Measurements from ENCODE around the gene ZNF771.

The ZNF771 gene

DNA sequence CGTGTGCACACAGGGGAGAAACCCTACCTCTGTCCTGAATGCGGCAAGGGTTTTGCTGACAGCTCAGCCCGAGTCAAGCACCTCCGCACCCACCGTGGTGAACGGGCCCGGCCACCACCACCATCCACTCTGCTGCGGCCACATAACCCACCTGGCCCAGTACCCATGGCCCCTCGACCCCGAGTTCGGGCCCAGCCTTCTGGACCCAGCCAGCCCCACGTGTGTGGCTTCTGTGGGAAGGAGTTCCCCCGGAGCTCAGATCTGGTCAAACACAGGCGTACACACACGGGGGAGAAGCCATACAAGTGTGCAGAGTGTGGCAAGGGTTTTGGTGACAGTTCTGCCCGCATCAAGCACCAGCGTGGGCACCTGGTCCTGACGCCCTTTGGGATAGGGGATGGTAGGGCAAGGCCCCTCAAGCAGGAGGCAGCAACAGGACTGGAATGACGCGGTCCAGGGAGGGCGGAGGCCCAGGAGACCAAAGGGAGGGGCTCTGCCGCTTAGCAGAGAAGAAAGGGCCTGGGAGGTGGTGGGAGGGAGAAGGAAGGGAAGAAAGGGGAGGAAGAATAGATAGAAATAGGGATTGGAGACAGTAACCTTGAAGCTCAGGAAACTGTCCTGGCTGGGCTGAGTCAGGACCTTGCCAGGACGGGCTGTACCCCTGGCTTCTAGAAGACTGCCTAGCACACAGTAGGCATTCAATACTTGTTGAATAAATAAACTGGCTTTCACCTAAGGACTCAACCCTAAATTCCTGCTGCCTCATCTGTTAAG, 8.6 kb upstream of the ZNF771 start:
- DNase-seq (ENCODE audit: low spot score): no peak

DNA sequence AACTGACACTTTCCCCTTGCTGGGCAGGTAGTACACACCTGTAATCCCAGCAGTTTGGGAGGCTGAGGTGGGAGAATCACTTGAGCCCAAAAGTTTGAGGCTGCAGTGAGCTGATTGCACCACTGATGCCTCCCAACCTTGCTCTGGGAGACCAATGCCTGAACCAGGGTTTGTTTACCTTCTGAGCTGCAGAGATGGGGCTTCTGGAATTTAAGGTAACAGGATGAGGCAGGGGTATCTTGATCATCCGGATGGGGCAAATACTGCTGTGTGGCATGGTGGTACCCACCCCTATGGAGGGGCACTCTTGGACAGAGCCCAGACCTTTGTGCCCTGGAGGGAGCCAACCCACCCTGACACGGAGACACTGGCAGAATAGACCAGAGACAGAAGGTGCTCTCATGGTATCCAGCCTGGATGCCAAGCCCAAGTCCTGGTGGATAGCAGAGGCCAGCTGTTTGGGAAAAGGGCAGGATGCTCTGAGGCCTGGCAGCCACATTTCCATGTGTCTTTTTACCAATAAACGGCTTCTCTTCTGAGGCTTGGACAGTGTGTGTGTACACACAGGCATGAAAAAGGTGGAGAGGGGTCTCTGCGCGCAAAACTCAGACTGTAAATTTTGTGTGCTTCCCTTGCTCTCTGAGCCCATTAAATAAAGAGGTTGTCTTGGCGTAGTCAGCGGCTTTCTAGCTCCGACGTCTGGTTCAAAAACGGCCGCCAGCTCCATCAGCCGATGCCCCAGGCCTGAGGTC, 7.8 kb upstream of the ZNF771 start:
- DNase-seq (ENCODE audit: low spot score): no peak

DNA sequence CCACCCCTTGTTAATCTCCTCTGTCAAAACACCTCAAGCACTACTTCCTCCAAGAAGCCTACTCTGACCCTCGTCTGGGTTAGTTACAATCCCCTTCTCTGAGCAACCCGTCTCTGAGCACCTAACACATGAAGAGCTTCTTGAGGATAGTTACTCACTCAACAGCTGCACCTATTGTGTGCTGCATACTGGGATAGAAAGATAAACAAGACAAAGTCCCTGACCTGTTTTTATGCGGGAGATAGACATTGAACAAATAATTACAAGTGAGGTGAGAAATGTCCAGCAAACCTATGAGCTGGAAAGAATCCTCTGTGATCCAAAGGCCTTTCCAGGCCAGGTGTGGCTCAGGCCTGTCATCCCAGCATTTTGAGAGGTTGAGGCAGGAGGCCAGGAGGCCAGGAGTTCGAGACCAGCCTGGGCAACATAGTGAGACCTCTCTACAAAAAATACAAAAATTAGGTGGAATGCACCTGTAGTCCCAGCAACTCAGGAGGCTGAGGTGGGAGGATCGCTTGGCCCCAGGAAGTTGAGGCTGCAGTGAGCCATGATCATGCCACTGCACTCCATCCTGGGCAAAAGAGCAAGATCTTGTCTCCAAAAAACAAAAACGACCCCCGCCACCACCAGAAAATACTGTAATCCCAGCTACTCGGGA, 5.5 kb upstream of the ZNF771 start:
- DNase-seq (ENCODE audit: low spot score): no peak

DNA sequence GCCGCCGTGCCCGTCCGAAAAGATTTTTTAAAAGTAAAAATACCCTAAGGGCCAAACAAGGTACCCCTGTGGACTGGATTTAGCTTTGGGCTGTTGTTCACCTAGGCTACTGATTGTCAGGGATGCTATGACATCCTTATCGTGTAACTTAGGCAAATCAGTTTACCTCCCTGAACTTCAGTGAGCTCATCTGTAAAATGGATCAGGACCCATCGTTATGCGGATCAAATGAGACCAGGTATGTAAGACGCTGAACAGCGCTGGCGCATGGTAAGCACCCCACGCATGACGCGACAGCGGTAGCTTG, 658 bp upstream of the ZNF771 start:
- DNase-seq (ENCODE audit: low spot score): no peak

DNA sequence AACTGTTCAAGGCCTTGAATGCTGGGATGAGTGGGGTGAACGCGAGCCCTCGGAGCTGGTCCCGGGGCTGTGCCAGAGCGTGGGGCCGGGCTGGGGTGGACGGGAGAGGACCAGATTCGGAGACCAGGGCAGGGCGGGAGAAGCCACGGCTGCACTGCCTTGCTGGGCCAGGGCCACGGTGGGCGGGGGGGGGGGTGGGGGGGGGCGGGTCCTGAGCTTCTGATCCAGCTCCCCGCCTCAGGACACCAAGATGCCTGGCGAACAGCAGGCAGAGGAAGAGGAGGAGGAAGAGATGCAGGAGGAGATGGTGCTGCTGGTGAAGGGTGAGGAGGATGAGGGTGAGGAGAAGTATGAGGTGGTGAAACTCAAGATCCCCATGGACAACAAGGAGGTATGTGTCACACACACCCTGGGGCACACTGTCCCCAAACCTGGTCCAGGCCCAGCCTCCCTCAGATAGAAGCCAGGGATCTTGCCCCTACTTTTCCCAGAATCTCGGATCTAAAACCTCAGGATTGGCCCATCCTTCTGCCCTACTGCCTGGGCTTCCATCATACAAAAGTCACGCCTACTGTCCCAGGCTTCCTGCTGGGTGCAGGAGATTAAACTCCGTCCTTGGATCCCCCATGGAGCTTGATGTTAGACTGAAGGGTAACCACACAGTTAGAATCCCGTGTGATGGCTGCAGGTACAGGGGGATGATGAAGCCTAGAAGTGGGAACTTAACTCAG, 563 bp downstream of the ZNF771 start:
- no peak for DNase-seq (ENCODE audit: low spot score)

DNA sequence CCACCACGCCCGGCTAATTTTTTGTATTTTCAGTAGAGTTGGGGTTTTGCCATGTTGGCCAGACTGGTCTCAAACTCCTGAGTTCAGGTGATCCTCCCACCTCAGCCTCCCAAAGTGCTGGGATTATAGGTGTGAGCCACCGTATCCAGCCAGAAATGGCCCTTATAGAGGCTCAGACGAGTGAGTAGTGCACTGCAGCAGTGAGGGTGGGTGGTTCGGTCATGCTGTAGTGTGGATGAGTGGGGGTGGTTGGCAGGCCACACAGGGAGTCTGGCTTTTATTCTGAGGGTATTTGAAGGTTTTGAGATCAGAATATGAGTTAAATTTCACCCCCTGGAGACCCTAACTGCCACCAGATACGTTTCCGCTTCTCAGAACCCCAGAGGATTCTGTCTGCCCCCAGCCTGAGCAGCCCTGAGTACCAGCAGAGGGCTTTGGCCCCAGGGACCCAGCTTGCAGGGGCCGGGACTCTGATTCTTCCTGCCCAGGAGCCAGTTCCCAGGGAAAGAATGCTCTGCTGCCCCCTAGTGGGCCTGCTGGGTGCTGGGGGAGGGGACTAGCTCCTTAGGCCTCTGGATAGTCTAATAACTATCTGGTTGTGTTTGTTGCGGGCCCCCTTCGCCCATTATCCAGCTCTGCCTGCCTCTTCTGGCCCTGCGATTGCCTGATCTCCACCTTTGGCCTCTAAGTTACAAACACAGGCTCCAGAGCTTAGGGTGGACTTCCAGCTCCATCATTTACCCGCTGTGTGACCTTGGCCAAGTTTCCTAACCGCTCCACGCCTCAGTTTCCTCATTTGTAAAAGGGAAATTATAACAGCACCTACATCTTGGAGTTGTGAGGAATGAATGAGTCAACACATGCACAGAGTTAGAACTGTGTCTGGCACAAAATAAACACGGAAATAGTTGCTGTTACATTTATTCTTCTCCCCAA, 2.0 kb downstream of the ZNF771 start:
- peak; percentile 87 for DNase-seq (ENCODE audit: low spot score)

DNA sequence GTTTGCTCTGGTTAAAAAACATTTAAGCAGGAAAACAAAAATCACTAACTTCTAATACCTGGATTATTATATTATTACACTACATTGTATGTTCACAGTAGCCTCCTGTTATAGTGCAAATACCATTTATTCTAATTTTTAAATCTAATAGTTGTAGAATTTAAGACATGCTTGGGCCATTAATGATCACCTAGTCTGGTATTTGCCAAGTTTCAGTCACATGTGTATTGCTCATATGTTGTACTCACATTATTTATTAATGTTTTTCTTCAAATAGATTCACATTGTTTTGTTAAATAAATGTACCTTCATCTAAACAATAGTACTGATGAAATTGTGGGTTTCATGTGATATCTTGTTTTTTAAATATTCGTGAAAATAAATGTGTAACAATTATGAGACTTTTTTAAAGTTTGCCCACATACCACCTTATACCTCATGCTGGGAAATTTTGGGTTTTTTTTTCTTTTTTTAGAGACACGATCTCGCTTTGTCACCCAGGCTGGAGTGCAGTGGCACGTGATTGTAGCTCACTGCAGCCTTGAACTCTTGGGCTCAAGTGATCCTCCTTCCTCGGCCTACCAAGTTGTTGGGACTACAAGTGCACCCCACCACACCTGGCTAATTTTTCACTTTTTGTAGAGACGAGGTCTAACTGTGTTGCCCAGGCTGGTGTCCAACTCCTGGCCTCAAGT, 5.9 kb downstream of the ZNF771 start:
- DNase-seq (ENCODE audit: low spot score): peak; percentile 72

DNA sequence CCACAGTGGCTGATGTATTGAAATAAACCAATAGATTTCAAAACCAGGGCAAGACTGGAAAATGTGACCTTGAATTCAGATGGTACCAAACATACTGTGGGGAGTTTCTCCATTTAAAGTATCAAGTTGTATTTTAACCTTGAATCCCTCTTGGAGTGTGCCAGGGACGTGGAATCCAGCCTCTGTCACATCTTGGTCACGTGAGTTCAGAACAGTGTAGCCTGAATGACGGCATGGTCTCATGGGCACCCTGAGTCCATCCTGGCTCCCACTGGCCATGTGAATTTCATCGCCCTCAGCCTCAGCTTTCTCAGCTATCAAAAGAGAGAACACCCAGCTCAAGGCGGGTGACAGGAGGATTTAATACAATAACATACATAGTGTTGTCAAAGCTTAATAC, 6.8 kb downstream of the ZNF771 start:
- peak; percentile 60 for DNase-seq (ENCODE audit: low spot score)

DNA sequence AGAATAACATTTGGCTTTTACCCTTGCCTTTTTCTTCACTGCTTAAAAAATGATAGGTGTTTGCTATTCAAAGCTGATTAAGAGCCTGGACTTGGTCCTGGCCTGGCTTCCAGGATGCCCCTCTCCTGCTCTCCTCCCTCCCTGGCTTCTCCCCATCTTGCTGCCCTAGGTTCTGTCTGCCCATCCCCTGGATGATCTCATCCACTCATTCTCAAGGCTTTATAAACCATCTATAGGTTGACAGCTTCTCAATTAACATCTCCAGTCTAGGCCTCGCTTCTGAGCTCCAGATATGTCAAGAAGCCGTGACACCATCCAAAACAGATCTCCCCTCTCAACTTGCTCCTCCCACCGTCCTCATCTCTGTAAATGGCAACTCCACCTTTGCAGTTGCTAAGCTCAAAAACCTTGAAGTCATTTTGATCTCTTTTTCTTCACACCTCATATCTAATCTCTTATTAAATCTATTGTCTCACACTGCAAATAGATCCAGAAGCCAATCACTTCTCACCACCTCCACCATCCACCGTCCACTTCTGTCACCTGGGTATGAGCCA, 8.7 kb downstream of the ZNF771 start:
- no peak for DNase-seq (ENCODE audit: low spot score)

DNA sequence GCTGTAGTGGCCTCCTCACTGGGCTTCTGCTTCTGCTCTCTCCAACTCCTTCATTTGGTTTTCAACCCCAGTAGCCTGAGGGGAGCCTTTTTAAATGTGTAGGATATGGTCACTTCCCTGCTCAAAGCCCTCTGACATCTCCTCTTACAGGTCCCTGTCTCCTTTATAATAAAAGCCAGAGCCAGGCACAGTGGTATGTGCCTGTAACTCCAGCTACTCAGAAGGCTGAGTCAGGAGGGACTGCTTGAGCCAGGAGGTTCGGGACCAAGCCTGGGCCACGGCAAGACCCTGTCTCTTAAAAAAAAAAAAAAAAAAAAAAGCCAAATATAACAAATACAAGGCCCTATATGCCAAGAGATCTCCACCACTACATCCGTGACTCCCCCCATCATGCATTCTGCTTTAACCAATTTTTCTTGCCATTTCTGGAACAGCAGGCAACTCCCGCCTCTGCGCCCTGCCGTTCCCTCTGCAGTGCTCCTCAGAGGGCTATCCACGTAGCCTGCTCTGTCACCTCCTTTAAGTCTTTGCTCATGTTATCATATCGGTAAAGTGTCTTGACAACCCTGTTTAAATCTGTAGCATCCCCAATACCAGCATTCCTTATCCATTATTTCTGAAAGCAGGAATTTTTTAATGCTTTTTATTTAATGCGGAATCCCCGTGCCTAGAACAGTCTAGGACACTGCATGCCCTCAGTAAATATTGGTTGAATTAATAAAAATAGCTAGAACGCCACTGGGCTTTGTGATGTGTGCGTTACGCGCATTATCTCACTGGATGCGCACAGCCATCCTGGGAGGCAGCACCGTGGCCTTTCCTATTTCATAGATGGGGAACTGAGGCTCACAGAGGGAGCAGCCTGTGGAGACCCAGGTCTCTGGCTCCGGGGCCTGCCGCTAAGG, 9.5 kb downstream of the ZNF771 start:
- DNase-seq (ENCODE audit: low spot score): no peak

DNA sequence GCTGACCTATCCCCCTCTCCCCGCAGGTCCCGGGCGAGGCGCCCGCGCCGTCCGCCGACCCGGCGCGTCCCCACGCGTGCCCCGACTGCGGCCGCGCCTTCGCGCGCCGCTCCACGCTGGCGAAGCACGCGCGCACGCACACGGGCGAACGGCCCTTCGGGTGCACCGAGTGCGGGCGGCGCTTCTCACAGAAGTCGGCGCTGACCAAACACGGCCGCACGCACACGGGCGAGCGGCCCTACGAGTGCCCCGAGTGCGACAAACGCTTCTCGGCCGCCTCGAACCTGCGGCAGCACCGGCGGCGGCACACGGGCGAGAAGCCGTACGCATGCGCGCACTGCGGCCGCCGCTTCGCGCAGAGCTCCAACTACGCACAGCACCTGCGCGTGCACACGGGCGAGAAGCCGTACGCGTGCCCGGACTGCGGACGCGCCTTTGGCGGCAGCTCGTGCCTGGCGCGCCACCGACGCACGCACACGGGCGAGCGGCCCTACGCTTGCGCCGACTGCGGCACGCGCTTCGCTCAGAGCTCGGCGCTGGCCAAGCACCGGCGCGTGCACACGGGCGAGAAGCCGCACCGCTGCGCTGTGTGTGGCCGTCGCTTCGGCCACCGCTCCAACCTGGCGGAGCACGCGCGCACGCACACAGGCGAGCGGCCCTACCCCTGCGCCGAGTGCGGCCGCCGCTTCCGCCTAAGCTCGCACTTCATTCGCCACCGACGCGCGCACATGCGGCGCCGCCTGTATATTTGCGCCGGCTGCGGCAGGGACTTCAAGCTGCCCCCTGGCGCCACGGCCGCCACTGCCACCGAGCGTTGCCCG, 10.3 kb downstream of the ZNF771 start:
- DNase-seq (ENCODE audit: low spot score): peak; percentile 94

DNA sequence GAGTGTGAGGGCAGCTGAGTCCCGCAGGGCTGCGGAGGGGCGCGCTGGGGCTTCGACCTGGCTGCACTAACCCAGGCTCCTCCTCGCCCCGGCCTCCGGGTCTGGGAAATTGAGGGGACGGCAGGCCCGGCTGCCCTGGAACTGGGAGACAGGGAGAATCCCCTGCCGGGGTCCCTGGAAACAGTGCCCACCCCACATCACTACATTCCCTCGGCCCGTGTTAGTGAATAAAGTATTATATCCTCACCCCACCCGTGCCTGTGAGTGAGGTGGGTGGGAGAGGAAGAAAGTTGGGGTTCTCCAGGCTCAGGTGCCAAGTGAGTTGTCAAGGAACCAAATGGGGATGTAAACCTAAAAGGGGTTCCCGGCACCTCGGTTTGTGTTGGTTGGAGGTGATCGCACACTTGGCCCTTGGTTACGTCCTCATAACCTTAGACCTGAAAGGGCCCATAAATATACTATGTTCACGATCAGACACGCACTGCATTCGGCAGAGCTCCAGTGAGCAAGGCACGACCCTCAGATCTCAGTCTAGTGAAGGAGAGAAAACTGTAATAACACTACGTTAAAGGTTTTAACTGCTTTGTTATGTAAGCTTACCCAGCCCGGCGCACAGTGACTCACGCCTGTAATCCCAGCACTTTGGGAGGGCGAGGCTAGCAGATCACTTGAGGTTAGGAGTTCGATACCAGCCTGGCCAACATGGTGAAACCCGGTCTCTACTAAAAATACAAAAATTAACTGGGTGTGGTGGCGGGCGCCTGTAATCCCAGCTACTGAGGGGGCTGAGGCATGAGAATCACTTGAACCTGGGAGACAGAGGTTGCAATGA, 11.2 kb downstream of the ZNF771 start:
- DNase-seq (ENCODE audit: low spot score): no peak

DNA sequence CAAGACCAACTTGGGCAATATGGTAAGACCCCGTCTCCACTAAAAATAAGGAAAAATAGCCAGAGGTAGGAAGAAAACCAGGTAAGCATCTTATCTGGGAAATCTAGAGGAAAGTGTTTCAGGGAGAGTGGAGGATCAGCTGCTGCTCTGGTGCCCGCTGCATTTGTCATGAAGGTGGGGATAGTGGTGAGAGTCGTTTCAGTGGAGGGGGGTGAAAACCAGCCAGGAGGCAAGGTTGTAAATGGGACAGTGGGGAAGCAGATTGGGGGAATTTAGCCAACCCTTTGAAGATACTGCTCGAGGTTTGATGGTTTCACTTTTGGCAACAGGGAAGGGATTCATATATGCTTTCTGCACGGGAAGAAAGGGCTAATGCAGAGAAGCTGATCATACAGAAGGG, 13.6 kb downstream of the ZNF771 start:
- DNase-seq (ENCODE audit: low spot score): no peak

DNA sequence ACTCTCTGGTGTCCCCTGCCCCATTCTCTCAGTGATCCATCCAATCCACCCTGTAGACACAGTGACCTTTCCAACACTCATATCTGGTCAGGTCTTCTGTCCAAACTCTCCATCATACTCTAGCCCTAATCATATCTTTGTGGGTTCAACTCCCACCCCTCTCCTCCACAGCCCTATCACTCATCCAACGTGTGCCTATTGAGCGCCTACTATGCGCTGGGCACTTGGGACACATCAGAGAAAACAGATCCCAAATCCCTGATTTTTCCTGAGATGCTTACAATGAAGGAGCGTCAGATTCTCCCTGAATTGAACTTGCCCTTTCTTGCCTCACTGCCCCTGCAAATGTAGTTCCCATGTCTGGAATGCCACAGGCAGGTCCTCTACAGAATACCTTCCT, 20.6 kb downstream of the ZNF771 start:
- DNase-seq (ENCODE audit: low spot score): no peak

DNA sequence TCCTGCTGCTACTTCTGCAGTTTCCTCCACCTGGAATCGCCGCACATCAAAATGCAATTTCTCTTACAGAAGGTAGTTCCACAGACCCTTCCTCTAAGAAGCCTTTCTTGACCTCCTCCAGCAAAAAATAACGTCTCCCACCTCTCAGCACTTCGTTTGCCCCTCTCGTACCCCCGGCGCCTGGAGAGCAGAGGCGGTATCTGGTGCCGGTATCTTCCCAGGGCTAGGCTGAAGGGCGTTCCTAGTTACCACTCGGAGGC, 21.9 kb downstream of the ZNF771 start:
- DNase-seq (ENCODE audit: low spot score): no peak

DNA sequence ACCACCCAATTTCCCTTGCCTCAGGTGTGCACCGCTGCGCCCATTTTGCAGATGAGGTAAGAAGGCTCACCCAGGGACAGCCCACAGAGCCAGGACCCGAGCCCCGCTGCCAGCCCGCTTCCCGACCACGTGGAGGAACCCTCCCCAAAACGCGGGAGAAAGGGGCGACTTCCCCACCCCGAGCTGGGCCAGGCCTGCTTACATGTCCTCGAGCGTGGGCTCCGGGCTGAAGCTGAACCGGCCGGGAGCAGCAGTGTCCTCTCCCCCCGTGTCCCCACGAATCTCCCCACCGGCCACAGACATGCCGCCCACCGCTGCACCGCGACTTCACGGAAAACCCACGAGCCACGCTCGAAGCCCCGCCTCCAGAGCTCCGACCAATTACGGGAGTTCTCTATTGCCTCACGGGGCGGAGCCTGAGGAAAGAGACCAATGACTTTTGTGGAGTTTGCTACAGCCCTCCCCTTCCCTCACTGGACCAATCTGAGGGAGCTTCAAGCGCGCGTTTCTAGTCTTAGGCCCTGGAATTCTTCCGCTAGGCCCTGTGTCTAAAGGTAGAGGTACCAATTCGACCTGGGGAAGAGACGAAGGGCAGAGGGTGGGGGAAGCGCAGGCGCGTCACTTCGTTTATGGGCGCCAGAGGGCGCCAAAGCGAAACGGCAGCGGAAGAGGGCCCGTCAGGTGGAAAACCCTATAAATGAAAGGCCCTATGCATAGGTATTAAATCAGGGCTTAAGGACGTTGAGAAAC, 22.4 kb downstream of the ZNF771 start, which contains the start of gene DCTPP1:
Gene DCTPP1, minus strand, starts transcription at position 353 of the 750 bp plus-strand sequence. Its CDS starts 50 bp downstream, at position 303.
- peak; percentile 99 for DNase-seq (ENCODE audit: low spot score)

DNA sequence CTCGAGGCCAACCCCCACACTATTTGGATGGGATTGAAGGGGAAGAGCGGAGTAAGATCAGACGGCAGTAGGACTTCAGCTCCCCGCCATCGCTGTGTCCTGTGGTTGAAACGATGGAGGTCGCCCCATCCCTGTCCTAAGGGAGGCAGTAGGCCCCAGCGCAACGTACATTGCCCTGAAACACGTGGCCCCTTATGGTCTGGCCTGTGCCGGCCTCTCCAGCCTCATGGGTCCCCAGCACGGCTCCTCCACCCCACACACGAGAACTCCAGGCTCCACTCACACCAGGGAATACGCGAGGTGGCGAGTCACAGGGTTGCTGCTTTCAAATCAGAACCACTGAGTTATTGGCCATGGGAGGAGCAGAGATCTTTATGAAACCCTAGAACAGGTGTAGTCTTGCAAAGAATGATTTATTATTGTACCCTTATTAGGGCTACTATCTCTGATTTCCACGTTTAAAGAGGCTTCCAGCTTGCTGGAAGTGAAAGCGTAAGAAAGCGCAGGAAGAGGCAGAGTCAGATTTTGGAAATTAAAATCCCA, 23.1 kb downstream of the ZNF771 start:
- no peak for DNase-seq (ENCODE audit: low spot score)

Measured in kidney tubule cell (primary cell).